Kidney glomerular epithelial cell (primary cell): ENCODE data around the gene PCCA.

Source experiments
- DNase-seq: peaks from one replicate; lab custom pipeline; 2025; lab: John Stamatoyannopoulos, UW

PCCA gene

DNA sequence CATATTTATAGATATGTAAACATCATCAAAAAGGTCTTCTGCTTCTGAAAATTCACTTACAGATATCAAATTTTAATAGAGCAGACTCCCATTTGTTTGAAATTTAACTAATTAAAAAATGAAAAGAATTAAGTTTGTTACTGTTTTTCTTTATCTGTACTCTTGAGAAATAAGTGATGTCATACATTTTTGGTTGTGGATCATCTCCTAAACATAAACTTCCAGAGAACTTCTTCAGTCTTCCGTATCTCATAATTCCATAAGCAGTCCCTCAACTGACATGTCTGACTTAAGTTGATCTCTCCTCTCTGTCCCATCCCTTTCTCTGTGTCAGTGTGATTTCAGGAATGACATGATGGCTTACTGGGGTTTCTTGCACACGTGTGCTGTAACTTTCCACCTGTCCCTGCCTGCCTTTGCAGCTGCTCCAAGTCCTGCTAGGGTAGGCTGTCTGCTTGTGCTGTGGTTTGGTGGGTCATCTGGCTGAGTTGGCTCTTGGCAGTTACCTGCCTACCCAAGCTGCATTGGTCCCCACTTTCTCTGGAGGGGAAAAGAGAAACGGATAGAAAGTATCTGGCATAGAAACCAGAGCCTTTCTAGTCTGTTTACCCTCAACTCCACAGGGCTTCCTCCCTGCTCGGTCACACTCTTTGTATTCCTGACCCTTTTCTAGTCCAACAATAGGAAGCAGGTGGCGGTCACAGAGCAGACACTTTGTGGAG is 372.6 kb downstream of the PCCA start:
- DNase-seq, result no peak

DNA sequence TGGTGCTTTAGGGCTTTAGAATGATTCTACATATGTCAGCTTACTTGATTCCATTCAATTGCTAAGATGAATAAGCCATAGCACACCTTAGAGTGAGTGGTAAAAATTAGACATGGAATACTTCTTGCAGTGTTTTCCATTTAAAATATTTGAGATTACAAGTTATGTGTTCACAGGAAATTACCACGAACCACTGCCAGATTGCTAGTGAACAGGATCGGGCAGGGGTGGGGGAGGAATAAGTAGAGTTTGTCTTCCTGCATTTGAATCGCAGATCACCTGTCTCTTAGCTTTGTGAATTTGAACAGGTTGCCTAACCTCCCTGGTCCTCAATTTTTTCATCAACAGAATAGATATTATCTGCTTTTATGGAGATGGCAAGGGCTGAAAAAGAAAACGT is 375.1 kb downstream of the PCCA start:
- no peak for DNase-seq

DNA sequence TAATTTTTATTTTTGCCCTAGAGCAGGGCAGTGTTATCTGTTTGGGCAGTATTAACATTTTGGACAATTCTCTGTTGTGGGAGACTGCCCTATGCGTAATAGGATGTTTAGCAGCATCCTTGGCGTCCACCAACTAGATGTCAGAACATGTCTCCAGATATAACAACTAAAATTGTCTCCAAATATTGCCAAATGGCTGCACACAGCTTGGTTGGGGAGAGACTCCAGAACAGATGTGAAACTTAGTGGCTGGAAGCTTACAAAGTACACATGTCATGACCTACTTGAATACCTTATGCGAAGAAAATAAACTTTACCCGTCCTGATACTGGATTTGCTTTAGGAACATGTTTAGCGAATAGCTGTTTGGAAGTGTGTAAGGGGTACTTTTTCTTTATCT is 376.7 kb downstream of the PCCA start:
- no peak for DNase-seq

DNA sequence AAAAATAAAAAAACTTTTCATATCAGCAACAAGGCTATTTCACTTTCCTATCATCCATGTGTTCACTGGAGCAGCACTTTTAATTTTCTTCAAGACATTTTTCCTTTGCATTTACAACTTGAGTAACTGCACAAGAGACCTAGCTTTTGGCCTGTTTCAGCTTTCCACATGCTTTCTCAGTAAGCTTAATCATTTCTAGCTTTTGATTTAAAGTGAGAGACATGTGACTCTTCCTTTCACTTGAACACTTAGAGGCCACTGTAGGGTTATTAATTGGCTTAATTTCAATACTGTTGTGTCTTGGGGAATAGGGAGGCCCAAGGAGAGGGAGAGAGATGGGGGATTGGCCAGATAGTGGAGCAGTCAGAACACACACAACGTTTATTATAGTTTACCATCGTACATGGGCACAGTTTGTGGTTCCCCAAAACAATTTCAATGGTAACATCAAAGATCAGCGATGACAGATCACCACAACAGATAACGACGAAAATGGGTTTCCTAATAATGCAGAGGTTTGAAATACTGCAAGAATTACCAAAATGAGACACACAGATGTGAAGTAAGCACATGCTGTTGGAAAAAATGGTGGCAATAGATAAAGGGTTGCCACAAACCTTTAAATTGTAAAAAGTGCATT is 382.1 kb downstream of the PCCA start:
- DNase-seq, result no peak

DNA sequence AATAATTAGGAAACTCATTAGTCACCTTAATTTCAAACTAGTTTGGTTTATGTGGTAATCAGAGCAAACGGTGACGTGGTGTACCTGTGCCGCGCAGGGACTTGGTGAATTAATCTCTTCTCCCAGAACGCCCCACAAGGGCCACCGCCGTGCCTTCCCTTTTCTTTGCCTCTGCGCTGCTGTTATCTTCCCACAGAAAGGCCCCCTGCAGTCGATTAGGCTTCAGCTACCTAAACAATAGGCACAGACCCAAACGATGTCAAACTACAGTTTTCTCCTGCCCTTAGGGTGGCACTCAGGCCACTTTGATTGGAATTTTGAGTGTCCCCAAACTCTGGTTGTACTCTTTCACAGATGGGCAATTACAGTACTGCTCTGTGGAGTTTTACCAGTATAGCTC is 384.2 kb downstream of the PCCA start:
- DNase-seq, result no peak

- DNase-seq, result no peak
Observed at GRCh38 chr13:100473501-100474044, 384.7 kb downstream of the PCCA start.

- DNase-seq, result no peak
Observed at GRCh38 chr13:100476963-100477362, 388.1 kb downstream of the PCCA start.

DNA sequence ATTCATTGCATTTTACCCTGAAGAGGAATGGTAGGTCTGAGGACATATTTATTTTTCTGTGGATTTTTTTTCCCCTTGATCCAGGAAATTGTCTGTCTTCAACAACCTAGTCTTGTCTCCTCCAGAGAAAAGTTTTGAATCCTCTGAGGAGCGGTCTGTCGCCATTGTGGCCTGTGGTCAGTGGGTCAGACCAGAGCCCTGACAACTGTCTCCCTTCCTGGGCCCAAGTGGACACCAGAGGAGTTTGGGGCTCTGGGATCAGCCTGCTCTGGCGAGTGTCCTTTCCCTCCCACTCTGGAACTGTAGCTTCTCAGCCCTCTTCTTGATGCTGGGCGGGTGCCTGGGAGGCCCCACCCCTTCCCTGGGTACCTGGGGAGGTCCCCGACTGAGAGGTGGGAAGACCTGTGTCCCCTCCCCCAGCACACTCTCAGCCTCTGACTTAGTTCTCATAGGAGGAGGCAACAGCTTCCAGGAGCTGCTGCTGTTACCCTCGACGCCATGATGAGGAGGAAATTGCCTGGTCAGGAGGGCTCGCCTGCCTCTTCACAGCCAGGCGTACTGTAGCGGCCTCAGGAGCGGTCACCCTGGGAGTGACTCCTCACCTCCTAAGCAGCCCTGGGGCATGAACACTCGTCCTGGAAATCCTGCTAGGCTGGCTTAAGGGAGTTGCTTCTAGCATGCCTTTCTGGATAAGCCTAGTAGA is 389.4 kb downstream of the PCCA start:
- no peak for DNase-seq

DNA sequence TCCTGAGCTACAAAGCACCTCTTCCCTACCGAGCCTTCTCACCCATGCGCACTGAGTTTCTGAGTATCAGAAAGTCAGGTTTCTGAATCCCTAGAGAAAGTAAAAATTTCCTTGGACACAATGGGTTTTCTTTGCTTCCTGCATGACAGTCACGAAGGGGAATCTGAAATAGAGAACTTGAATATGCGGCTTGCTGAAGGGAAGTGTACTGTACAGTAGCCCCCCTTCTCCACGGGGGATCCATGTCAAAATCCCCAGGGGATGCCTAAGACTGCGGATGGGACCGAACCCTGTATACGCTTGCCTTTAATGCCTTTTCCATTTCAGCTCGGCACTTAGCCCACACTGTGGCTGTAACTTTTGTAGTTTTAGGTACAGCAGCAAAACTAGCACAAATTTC is 391.8 kb downstream of the PCCA start:
- DNase-seq, result no peak

DNA sequence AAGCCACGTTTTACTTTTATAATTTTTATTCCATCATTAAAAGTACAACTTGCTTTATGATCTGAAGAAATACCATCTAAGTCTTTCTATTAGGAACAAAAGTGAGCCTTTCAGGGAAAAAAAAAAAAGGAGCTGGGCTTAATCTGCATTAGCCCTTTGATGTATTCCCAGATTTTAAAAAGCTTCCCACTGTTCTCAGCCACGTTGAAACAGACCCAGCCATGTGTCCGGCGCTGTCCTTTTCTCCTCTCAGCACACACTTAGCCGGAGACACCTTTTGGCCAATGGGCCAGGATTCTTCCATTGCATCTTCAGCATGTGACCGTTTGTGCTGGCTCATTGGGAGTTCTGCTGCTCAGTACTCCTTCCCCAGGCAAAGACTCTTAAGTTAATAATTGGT is 394.2 kb downstream of the PCCA start:
- DNase-seq, result no peak

- DNase-seq, result no peak
Observed at GRCh38 chr13:100483841-100484381, 395.0 kb downstream of the PCCA start.

DNA sequence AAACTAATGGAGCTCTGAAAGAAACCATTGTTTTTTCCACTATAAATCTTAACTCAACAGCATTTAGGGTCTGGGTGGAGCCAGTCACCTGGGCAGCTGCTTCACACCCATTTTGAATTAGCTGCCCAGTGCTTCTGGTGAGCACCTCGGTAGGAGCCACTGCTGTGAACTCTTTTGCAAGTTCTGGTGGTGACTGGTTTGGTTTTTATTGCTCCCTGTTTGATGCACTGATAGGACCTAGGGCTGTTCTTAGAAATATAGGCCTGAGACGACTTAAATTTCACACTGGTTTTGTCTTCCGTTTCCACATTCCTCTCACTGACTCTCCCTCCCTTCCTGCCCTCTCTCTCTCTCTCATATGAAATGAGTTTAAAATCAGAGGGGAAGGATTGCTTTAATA is 395.8 kb downstream of the PCCA start:
- DNase-seq, result no peak

- no peak for DNase-seq
Observed at GRCh38 chr13:100485265-100485664, 396.4 kb downstream of the PCCA start.

- DNase-seq, result no peak
Observed at GRCh38 chr13:100490692-100491091, 401.8 kb downstream of the PCCA start.

GRCh38 chr13:100491164-100491842 is 402.4 kb downstream of the PCCA start:
- DNase-seq, result no peak

- DNase-seq, result no peak
Observed at GRCh38 chr13:100493418-100493817, 404.5 kb downstream of the PCCA start.

GRCh38 chr13:100495455-100495854 is 406.6 kb downstream of the PCCA start:
- no peak for DNase-seq

- no peak for DNase-seq
Observed at GRCh38 chr13:100497389-100497788, 408.5 kb downstream of the PCCA start.

GRCh38 chr13:100502446-100502845 is 413.6 kb downstream of the PCCA start:
- DNase-seq, result no peak

- DNase-seq, result no peak
Observed at GRCh38 chr13:100503622-100504021, 414.7 kb downstream of the PCCA start.

DNA sequence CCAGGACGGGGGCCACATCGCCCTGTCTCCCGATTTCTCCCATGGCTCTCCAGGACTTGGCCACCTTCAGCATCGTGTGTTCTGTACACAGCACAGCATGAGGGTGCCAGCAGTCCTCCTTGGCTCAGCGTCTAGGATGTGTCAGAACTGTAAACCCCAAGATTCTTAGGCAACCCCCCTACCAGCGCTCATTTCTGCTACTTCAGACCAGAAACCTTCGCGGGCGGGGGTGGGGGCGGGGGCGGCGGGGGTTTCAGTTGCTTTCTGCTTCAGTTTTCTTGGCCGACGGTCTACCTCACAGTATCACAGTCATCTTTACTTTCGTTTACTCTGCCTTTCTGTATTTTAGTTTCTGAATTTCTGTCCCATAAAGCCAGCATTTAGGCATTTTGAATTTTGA is 417.3 kb downstream of the PCCA start:
- DNase-seq, result no peak
